Vagina (tissue), 2 donors: ENCODE measurements around the gene ELK4. TPM values are rescaled to one million over a fixed set of nuclear protein-coding genes. Genes with fewer than 3 reads are reported as not detected.

ENCODE experiments used
- DNase-seq, 2 donors: peaks; one replicate each; pipeline ENCODE4 v3.0.0-alpha.2; 2017; ENCODE audit errors: extremely low spot score in 2 of 2
- H3K27ac ChIP-seq: fragments of 200-600 bp; sonication (generic); one replicate; pipeline ENCODE4 v1.5.1; 2019
- H3K27me3 ChIP-seq: fragments of 200-600 bp; sonication (generic); one replicate; pipeline ENCODE4 v1.5.1; 2019
- H3K36me3 ChIP-seq, 2 donors: fragments of 200-600 bp; sonication (generic); one replicate each; pipeline ENCODE4 v1.5.1; 2017 to 2019
- H3K4me1 ChIP-seq: fragments of 200-600 bp; sonication (generic); one replicate; pipeline ENCODE4 v1.5.1; 2019
- H3K4me3 ChIP-seq, 2 donors: fragments of 200-600 bp; sonication (generic); 1 replicate in 1 of 2; 2 replicates in 1 of 2; pipeline ENCODE4 v1.5.1; 2016 to 2019
- H3K9me3 ChIP-seq: fragments of 200-600 bp; sonication (generic); one replicate; pipeline ENCODE4 v1.5.1; 2019
- CTCF ChIP-seq, 3 experiments: fragments of 450-650 bp in 2 of 3; fragments of 200-600 bp in 1 of 3; sonication (generic) in 1 of 3; IDR thresholded peaks; one replicate each; pipeline ENCODE4 v1.5.1; 2017 to 2019; ENCODE audit warnings: antibody characterized with exemption in 3 of 3, mild to moderate bottlenecking in 2 of 3, moderate library complexity in 2 of 3
- POLR2A ChIP-seq, 2 donors: fragments of 450-650 bp; IDR thresholded peaks; one replicate each; pipeline ENCODE4 v1.6.1; 2017; ENCODE audit warnings: antibody characterized with exemption in 2 of 2, mild to moderate bottlenecking in 2 of 2, moderate library complexity in 2 of 2
- POLR2AphosphoS5 ChIP-seq, 2 donors: sonication (generic); formaldehyde crosslinking; IDR thresholded peaks; one replicate each; pipeline ENCODE4 v1.9.0; 2017; ENCODE audit warnings: antibody characterized with exemption in 2 of 2, mild to moderate bottlenecking in 2 of 2, low read depth in 1 of 2; ENCODE audit not compliant: insufficient read depth in 1 of 2
- intact Hi-C: fragments of 100-400 bp; cut with DNase I; formaldehyde crosslinking; loops from one replicate; pipeline ENCODE4 v1.15.1; 2023
- total RNA-seq: library from RNA; depleted of rRNA; stranded (reverse); fragments of >200 nt; gene quantifications from one replicate; pipeline ENCODE4 v1.2.3, GENCODE V29; 2016

Gene ELK4
- total RNA-seq, 1 donor from 2014 or later, result 24.1 TPM

- H3K4me3 ChIP-seq, result no peak overlapping the region
- intact Hi-C loops, result no loop called here
- H3K27me3 ChIP-seq, result no peaks in the 10 kb centered on the region
- DNase-seq, result no peak
- peaks cover 16% of the 10 kb centered on the region for H3K4me1 ChIP-seq
- TF ChIP-seq CTCF (IDR thresholded peaks at IDR 0.05) (no peak), POLR2AphosphoS5 (IDR thresholded peaks at IDR 0.05; ENCODE audit: insufficient read depth in 1 of 2, low read depth in 1 of 2) (no peak), POLR2A (IDR thresholded peaks at IDR 0.05) (no peak)
- no peaks in the 10 kb centered on the region for H3K9me3 ChIP-seq
- no peaks in the 10 kb centered on the region for H3K36me3 ChIP-seq
- no peak overlapping the region for H3K27ac ChIP-seq
These were observed 37.1 kb upstream of the ELK4 start for GRCh38 chr1:205668951-205669340.

- no peak overlapping the region for H3K27ac ChIP-seq
- no peak overlapping the region for H3K4me3 ChIP-seq
- intact Hi-C loops, result no loop called here
- no peaks in the 10 kb centered on the region for H3K27me3 ChIP-seq
- H3K36me3 ChIP-seq, result no peaks in the 10 kb centered on the region
- no peak for DNase-seq
- TF ChIP-seq POLR2AphosphoS5 (IDR thresholded peaks at IDR 0.05; ENCODE audit: insufficient read depth in 1 of 2, low read depth in 1 of 2) (no peak), CTCF (IDR thresholded peaks at IDR 0.05) (no peak), POLR2A (IDR thresholded peaks at IDR 0.05) (no peak)
- H3K9me3 ChIP-seq, result no peaks in the 10 kb centered on the region
- peaks cover 16% of the 10 kb centered on the region for H3K4me1 ChIP-seq
These were observed 36.3 kb upstream of the ELK4 start for GRCh38 chr1:205667909-205668643.

- Histone ChIP-seq H3K27ac (no peak overlapping the region), H3K4me1 (peaks cover 16% of the 10 kb centered on the region), H3K27me3 (no peaks in the 10 kb centered on the region), H3K9me3 (no peaks in the 10 kb centered on the region), H3K4me3 (no peak overlapping the region), H3K36me3 (no peaks in the 10 kb centered on the region)
- no peak for DNase-seq
- intact Hi-C loops, result no loop called here
- TF ChIP-seq CTCF (IDR thresholded peaks at IDR 0.05) (no peak), POLR2A (IDR thresholded peaks at IDR 0.05) (no peak), POLR2AphosphoS5 (IDR thresholded peaks at IDR 0.05; ENCODE audit: insufficient read depth in 1 of 2, low read depth in 1 of 2) (no peak)
These were observed 34.8 kb upstream of the ELK4 start for GRCh38 chr1:205666372-205667166.

- DNase-seq, result no peak
- no peaks in the 10 kb centered on the region for H3K27me3 ChIP-seq
- H3K36me3 ChIP-seq, result no peaks in the 10 kb centered on the region
- TF ChIP-seq CTCF (IDR thresholded peaks at IDR 0.05) (no peak), POLR2A (IDR thresholded peaks at IDR 0.05) (no peak), POLR2AphosphoS5 (IDR thresholded peaks at IDR 0.05; ENCODE audit: insufficient read depth in 1 of 2, low read depth in 1 of 2) (no peak)
- no peak overlapping the region for H3K27ac ChIP-seq
- peaks cover 16% of the 10 kb centered on the region for H3K4me1 ChIP-seq
- H3K4me3 ChIP-seq, result no peak overlapping the region
- intact Hi-C loops, result no loop called here
- no peaks in the 10 kb centered on the region for H3K9me3 ChIP-seq
These were observed 33.6 kb upstream of the ELK4 start for GRCh38 chr1:205665201-205666045.
